Epithelial cell of proximal tubule (primary cell): ENCODE measurements around the gene KLK5. TPM values are rescaled to one million over a fixed set of nuclear protein-coding genes. Genes with fewer than 3 reads are reported as not detected.

ENCODE experiments used
- DNase-seq: peaks from one replicate; pipeline ENCODE4 v3.0.0-alpha.2; 2011; ENCODE audit warnings: low read depth
- H3K4me3 ChIP-seq: 2 replicates; pipeline ENCODE4 v1.5.1; 2011; ENCODE audit warnings: low read depth, mild to moderate bottlenecking, low read length
- CTCF ChIP-seq: conservative IDR thresholded peaks from 2 replicates; pipeline ENCODE4 v1.5.1; 2012; ENCODE audit warnings: low read depth, mild to moderate bottlenecking, low read length
- total RNA-seq: library from RNA; depleted of rRNA; stranded (reverse); fragments of >200 nt; gene quantifications from 2 replicates; pipeline ENCODE4 v1.2.3, GENCODE V29; 2015

The KLK5 gene
- total RNA-seq, 1 donor from 2014 or later: 8.1 TPM

GRCh38 chr19:50933640-50934039, 19.2 kb downstream of the KLK5 start:
- TF ChIP-seq CTCF: no peak
- DNase-seq: no peak
- H3K4me3 ChIP-seq: no peak overlapping the region

GRCh38 chr19:50932690-50933083, 20.2 kb downstream of the KLK5 start:
- DNase-seq: no peak
- TF ChIP-seq CTCF: no peak
- no peak overlapping the region for H3K4me3 ChIP-seq

GRCh38 chr19:50932018-50932689, 20.7 kb downstream of the KLK5 start:
- H3K4me3 ChIP-seq: no peak overlapping the region
- TF ChIP-seq CTCF: no peak
- no peak for DNase-seq

- H3K4me3 ChIP-seq: no peak overlapping the region
- DNase-seq: no peak
- no peak for TF ChIP-seq CTCF
Observed at GRCh38 chr19:50931023-50931422, 21.8 kb downstream of the KLK5 start.

- H3K4me3 ChIP-seq: no peak overlapping the region
- TF ChIP-seq CTCF: no peak
- DNase-seq: no peak
Observed at GRCh38 chr19:50928831-50929230, 24.0 kb downstream of the KLK5 start.

- no peak for TF ChIP-seq CTCF
- H3K4me3 ChIP-seq: no peak overlapping the region
- no peak for DNase-seq
Observed at GRCh38 chr19:50926144-50926543, 26.7 kb downstream of the KLK5 start.

- no peak for DNase-seq
- no peak for TF ChIP-seq CTCF
- no peak overlapping the region for H3K4me3 ChIP-seq
Observed at GRCh38 chr19:50925734-50926133, 27.1 kb downstream of the KLK5 start.
